ENCODE results near the gene IFIT3. TPM values are rescaled to one million over a fixed set of nuclear protein-coding genes. Genes with fewer than 3 reads are reported as not detected.
A peak's percentile ranks its signal among the peaks of the same experiment; 100 is the strongest.

IFIT3 gene
- total and polyA plus RNA-seq, 8 donors, result 2.3 to 11.6 (median 3.9) TPM

- H3K27me3 ChIP-seq, result no peaks in the 10 kb centered on the region
- intact Hi-C loops (cut with DNase I), result no loop called here
- H3K27ac ChIP-seq, result no peak overlapping the region
- H3K9me3 ChIP-seq, result no peaks in the 10 kb centered on the region
- TF ChIP-seq, protein P1, sequence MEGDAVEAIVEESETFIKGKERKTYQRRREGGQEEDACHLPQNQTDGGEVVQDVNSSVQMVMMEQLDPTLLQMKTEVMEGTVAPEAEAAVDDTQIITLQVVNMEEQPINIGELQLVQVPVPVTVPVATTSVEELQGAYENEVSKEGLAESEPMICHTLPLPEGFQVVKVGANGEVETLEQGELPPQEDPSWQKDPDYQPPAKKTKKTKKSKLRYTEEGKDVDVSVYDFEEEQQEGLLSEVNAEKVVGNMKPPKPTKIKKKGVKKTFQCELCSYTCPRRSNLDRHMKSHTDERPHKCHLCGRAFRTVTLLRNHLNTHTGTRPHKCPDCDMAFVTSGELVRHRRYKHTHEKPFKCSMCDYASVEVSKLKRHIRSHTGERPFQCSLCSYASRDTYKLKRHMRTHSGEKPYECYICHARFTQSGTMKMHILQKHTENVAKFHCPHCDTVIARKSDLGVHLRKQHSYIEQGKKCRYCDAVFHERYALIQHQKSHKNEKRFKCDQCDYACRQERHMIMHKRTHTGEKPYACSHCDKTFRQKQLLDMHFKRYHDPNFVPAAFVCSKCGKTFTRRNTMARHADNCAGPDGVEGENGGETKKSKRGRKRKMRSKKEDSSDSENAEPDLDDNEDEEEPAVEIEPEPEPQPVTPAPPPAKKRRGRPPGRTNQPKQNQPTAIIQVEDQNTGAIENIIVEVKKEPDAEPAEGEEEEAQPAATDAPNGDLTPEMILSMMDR (IDR thresholded peaks at IDR 0.05), result no peak
- H3K4me1 ChIP-seq, result no peaks in the 10 kb centered on the region
- no peaks in the 10 kb centered on the region for H3K36me3 ChIP-seq
- FAIRE-seq (no peak), DNase-seq (no peak), ATAC-seq (peak in 2 of 4 donors; percentile 52 to 73)
- no peak overlapping the region for H3K4me3 ChIP-seq
- WGBS, 2 donors, result 83 to 94% methylated on average over 4 of the region's 4 CpGs
These were observed 56.9 kb downstream of the IFIT3 start for GRCh38 chr10:89384474-89385340.

- FAIRE-seq, result no peak
- WGBS, 2 donors, result 77 to 81% methylated on average over 2 of the region's 2 CpGs
- no peak overlapping the region for H3K4me3 ChIP-seq
These were observed 61.0 kb downstream of the IFIT3 start for GRCh38 chr10:89388806-89389205.

GRCh38 chr10:89389254-89389653 is 61.5 kb downstream of the IFIT3 start:
- Histone ChIP-seq H3K9me3 (no peaks in the 10 kb centered on the region), H3K4me3 (no peak overlapping the region), H3K27ac (no peak overlapping the region), H3K4me1 (peaks cover 0 to 18% (median 6%) of the 10 kb centered on the region in 3 donors), H3K36me3 (no peaks in the 10 kb centered on the region), H3K27me3 (no peaks in the 10 kb centered on the region)
- DNase-seq, result no peak
- no peak for ATAC-seq
- 68 to 79% methylated on average over 1 of the region's 1 CpG for WGBS, 2 donors
- TF ChIP-seq, protein P1 (IDR thresholded peaks at IDR 0.05), result no peak
- no peak for FAIRE-seq
- intact Hi-C loops (cut with DNase I), result no loop called here

More at GRCh38 chr10:89388806-89389205, 61.0 kb downstream of the IFIT3 start:
- no peak for ATAC-seq
- no peak for DNase-seq
- intact Hi-C loops (cut with DNase I), result no loop called here
- Histone ChIP-seq H3K4me1 (peaks cover 0 to 18% (median 3%) of the 10 kb centered on the region in 3 donors), H3K27me3 (no peaks in the 10 kb centered on the region), H3K9me3 (no peaks in the 10 kb centered on the region), H3K27ac (no peak overlapping the region), H3K36me3 (no peaks in the 10 kb centered on the region)
- TF ChIP-seq, protein P1 (IDR thresholded peaks at IDR 0.05), result no peak

Other genes with a start within 250 kb of the IFIT3 start
- gene CH25H, start 120.7 kb upstream of the IFIT3 start, total RNA-seq, result 1 to 10 TPM in 1 of 6 donors, under 1 TPM in 4, not detected in 1; 0.32 to 1.9 (median 0.46) TPM
- under 1 TPM; 0.49 to 0.92 TPM for gene CH25H, start 120.7 kb upstream of the IFIT3 start, polyA plus RNA-seq
- gene LIPA, start 76.2 kb upstream of the IFIT3 start, total RNA-seq, result 10 to 100 TPM; 11.7 to 52.6 (median 17.6) TPM
- gene LIPA, start 76.2 kb upstream of the IFIT3 start, polyA plus RNA-seq, result 10 to 100 TPM in 1 of 2 donors, 1 to 10 TPM in 1; 4.7 to 18.1 TPM
- 1 to 10 TPM; 1.3 to 7.5 (median 1.7) TPM for gene IFIT2, start 26.0 kb upstream of the IFIT3 start, total RNA-seq
- gene IFIT2, start 26.0 kb upstream of the IFIT3 start, polyA plus RNA-seq, result 1 to 10 TPM; 1.5 to 1.6 TPM
- not detected for gene IFIT1B, start 50.1 kb downstream of the IFIT3 start, total RNA-seq
- gene IFIT1B, start 50.1 kb downstream of the IFIT3 start, polyA plus RNA-seq, result under 1 TPM in 1 of 2 donors, not detected in 1; 0.05 TPM
- 1 to 10 TPM; 2.4 to 9.3 (median 3.8) TPM for gene IFIT1, start 64.6 kb downstream of the IFIT3 start, total RNA-seq
- gene IFIT1, start 64.6 kb downstream of the IFIT3 start, polyA plus RNA-seq, result 10 to 100 TPM in 1 of 2 donors, 1 to 10 TPM in 1; 4.0 to 11.4 TPM
- gene IFIT5, start 86.6 kb downstream of the IFIT3 start, total RNA-seq, result 1 to 10 TPM; 3.7 to 8.1 (median 4.2) TPM
- 1 to 10 TPM; 2.9 to 6.1 TPM for gene IFIT5, start 86.6 kb downstream of the IFIT3 start, polyA plus RNA-seq
- gene SLC16A12, start 207.6 kb downstream of the IFIT3 start, total RNA-seq, result 10 to 100 TPM; 12.8 to 38.2 (median 28.4) TPM
- gene SLC16A12, start 207.6 kb downstream of the IFIT3 start, polyA plus RNA-seq, result 10 to 100 TPM in 1 of 2 donors, 1 to 10 TPM in 1; 6.0 to 18.8 TPM